CD4-positive, alpha-beta T cell (primary cell): ENCODE results near the gene PHF2. TPM values are rescaled to one million over a fixed set of nuclear protein-coding genes. Genes with fewer than 3 reads are reported as not detected.

Source experiments
- ATAC-seq: fragments of 200-7000 bp; cut with Tn5 transposase; one replicate; pipeline ENCODE4 v1.10.0; 2022; ENCODE audit warnings: mild to moderate bottlenecking; ENCODE audit not compliant: poor library complexity
- CTCF ChIA-PET: fragments of 350-600 bp; sonication (Branson Sonifier 250); formaldehyde crosslinking; loops from one replicate; lab custom pipeline; 2021; ENCODE audit warnings: antibody characterized with exemption, inconsistent platforms; lab: Charles Lee
- POLR2A ChIA-PET: fragments of 350-600 bp; sonication (Branson Sonifier 250); formaldehyde crosslinking; loops from one replicate; lab custom pipeline; 2021; ENCODE audit warnings: antibody characterized with exemption, inconsistent platforms; lab: Charles Lee
- DNase-seq, 14 experiments: peaks; one replicate each; pipeline ENCODE4 v3.0.0-alpha.2; 2013 to 2020; ENCODE audit warnings: mixed read lengths in 2 of 14
- H3K27ac ChIP-seq, 2 donors: one replicate each; pipeline versions ENCODE4 v1.5.1 to v1.7.0; 2013; ENCODE audit warnings: low read length in 2 of 2, low read depth in 1 of 2, mild to moderate bottlenecking in 1 of 2
- H3K27me3 ChIP-seq, 2 experiments: 1 replicate in 1 of 2; 2 replicates in 1 of 2; pipeline versions ENCODE4 v1.6.1 to v1.7.0; 2013; ENCODE audit warnings: low read length in 2 of 2, control low read depth in 1 of 2, mild to moderate bottlenecking in 1 of 2, moderate library complexity in 1 of 2; ENCODE audit not compliant: insufficient read depth in 2 of 2, control insufficient read depth in 1 of 2
- H3K36me3 ChIP-seq: one replicate; pipeline ENCODE4 v1.6.1; 2013; ENCODE audit warnings: low read length, control low read depth; ENCODE audit not compliant: insufficient read depth
- H3K4me1 ChIP-seq: one replicate; pipeline ENCODE4 v1.6.1; 2013; ENCODE audit warnings: low read length, control low read depth; ENCODE audit not compliant: insufficient read depth
- H3K4me3 ChIP-seq: one replicate; pipeline ENCODE4 v1.5.1; 2013; ENCODE audit warnings: mild to moderate bottlenecking, low read length, moderate library complexity
- H3K9me3 ChIP-seq, 2 experiments: 1 replicate in 1 of 2; 2 replicates in 1 of 2; pipeline versions ENCODE4 v1.6.1 to v1.7.0; 2013; ENCODE audit warnings: low read length in 2 of 2, mild to moderate bottlenecking in 2 of 2, control low read depth in 1 of 2, moderate library complexity in 1 of 2; ENCODE audit not compliant: control insufficient read depth in 1 of 2, insufficient read depth in 1 of 2
- H3K27ac Mint-ChIP-seq: one replicate; pipeline ENCODE4 v1.8.0; 2020; ENCODE audit warnings: mixed read lengths
- H3K27me3 Mint-ChIP-seq: one replicate; pipeline ENCODE4 v1.8.0; 2021; ENCODE audit warnings: mixed read lengths
- H3K36me3 Mint-ChIP-seq: one replicate; pipeline ENCODE4 v1.8.0; 2021; ENCODE audit warnings: low read depth, mixed read lengths
- H3K4me1 Mint-ChIP-seq: one replicate; pipeline ENCODE4 v1.8.0; 2021; ENCODE audit warnings: low read depth, mixed read lengths
- H3K4me3 Mint-ChIP-seq: one replicate; pipeline ENCODE4 v1.8.0; 2020; ENCODE audit warnings: mild to moderate bottlenecking, mixed read lengths
- H3K9me3 Mint-ChIP-seq: one replicate; pipeline ENCODE4 v1.8.0; 2020; ENCODE audit warnings: mixed read lengths
- intact Hi-C, 2 experiments: fragments of 100-400 bp; cut with DNase I in 1 of 2; cut with micrococcal nuclease in 1 of 2; formaldehyde crosslinking; loops; one replicate each; pipeline versions ENCODE4 v1.15.1 to v1.9.0; 2023 to 2025; cut with DNase I, micrococcal nuclease
- total RNA-seq, 174 experiments: library from RNA in 2 of 174; stranded (reverse) in 2 of 174; gene quantifications; one replicate each; pipeline ENCODE4 v1.2.3 and lab custom pipeline; 2021 to 2026
- TF ChIP-seq, protein P1 (sequence below): fragments of 200-600 bp; IDR thresholded peaks from one replicate; pipeline ENCODE4 v1.8.0; 2022; ENCODE audit warnings: antibody characterized with exemption, mild to moderate bottlenecking

The PHF2 gene
- total RNA-seq, 2 experiments from 2014 or later = 27.3 to 28.8 TPM

- TF ChIP-seq, protein P1, sequence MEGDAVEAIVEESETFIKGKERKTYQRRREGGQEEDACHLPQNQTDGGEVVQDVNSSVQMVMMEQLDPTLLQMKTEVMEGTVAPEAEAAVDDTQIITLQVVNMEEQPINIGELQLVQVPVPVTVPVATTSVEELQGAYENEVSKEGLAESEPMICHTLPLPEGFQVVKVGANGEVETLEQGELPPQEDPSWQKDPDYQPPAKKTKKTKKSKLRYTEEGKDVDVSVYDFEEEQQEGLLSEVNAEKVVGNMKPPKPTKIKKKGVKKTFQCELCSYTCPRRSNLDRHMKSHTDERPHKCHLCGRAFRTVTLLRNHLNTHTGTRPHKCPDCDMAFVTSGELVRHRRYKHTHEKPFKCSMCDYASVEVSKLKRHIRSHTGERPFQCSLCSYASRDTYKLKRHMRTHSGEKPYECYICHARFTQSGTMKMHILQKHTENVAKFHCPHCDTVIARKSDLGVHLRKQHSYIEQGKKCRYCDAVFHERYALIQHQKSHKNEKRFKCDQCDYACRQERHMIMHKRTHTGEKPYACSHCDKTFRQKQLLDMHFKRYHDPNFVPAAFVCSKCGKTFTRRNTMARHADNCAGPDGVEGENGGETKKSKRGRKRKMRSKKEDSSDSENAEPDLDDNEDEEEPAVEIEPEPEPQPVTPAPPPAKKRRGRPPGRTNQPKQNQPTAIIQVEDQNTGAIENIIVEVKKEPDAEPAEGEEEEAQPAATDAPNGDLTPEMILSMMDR = no peak
- intact Hi-C loops = no loop called here
- H3K36me3 Mint-ChIP-seq = peaks cover 55% of the 10 kb centered on the region
- ATAC-seq = no peak
- ChIA-PET CTCF (no interaction called here), POLR2A (no interaction called here)
- H3K27ac Mint-ChIP-seq = no peak overlapping the region
- H3K4me1 ChIP-seq = peaks cover 13% of the 10 kb centered on the region
- H3K4me3 ChIP-seq = no peak overlapping the region
- no peaks in the 10 kb centered on the region for H3K27me3 ChIP-seq
- H3K9me3 ChIP-seq = peaks cover 22 to 26% of the 10 kb centered on the region in 2 experiments
- DNase-seq = no peak
- no peak overlapping the region for H3K27ac ChIP-seq
- peaks cover 23% of the 10 kb centered on the region for H3K9me3 Mint-ChIP-seq
- H3K4me3 Mint-ChIP-seq = no peak overlapping the region
- H3K36me3 ChIP-seq = no peaks in the 10 kb centered on the region
- H3K27me3 Mint-ChIP-seq = no peaks in the 10 kb centered on the region
- peaks cover 38% of the 10 kb centered on the region for H3K4me1 Mint-ChIP-seq
These were observed 33.8 kb downstream of the PHF2 start for GRCh38 chr9:93610206-93610605.

GRCh38 chr9:93612052-93612795, 35.8 kb downstream of the PHF2 start:
- TF ChIP-seq, protein P1 = no peak
- peaks cover 37% of the 10 kb centered on the region for H3K36me3 Mint-ChIP-seq
- peaks cover 23% of the 10 kb centered on the region for H3K4me1 ChIP-seq
- no peak overlapping the region for H3K4me3 ChIP-seq
- POLR2A ChIA-PET = no interaction called here
- no peak overlapping the region for H3K27ac ChIP-seq
- DNase-seq (no peak), ATAC-seq (no peak)
- H3K4me1 Mint-ChIP-seq = peaks cover 28% of the 10 kb centered on the region
- CTCF ChIA-PET = no interaction called here
- H3K36me3 ChIP-seq = no peaks in the 10 kb centered on the region
- no peak overlapping the region for H3K27ac Mint-ChIP-seq
- peaks cover 18 to 22% of the 10 kb centered on the region in 2 experiments for H3K9me3 ChIP-seq
- peaks cover 14% of the 10 kb centered on the region for H3K9me3 Mint-ChIP-seq
- no peaks in the 10 kb centered on the region for H3K27me3 Mint-ChIP-seq
- no peak overlapping the region for H3K4me3 Mint-ChIP-seq
- intact Hi-C loops = no loop called here
- no peaks in the 10 kb centered on the region for H3K27me3 ChIP-seq

- peaks cover 34% of the 10 kb centered on the region for H3K36me3 Mint-ChIP-seq
- peaks cover 24% of the 10 kb centered on the region for H3K4me1 ChIP-seq
- POLR2A ChIA-PET = no interaction called here
- H3K4me3 Mint-ChIP-seq = no peak overlapping the region
- H3K27ac ChIP-seq = no peak overlapping the region
- no peak overlapping the region for H3K4me3 ChIP-seq
- peaks cover 16 to 22% of the 10 kb centered on the region in 2 experiments for H3K9me3 ChIP-seq
- TF ChIP-seq, protein P1 = no peak
- CTCF ChIA-PET = no interaction called here
- H3K27me3 Mint-ChIP-seq = no peaks in the 10 kb centered on the region
- H3K36me3 ChIP-seq = no peaks in the 10 kb centered on the region
- H3K4me1 Mint-ChIP-seq = peaks cover 32% of the 10 kb centered on the region
- H3K27ac Mint-ChIP-seq = no peak overlapping the region
- intact Hi-C loops = no loop called here
- DNase-seq (peak in 1 of 14 experiments; percentile 8), ATAC-seq (no peak)
- H3K9me3 Mint-ChIP-seq = peaks cover 13% of the 10 kb centered on the region
- no peaks in the 10 kb centered on the region for H3K27me3 ChIP-seq
These were observed 36.4 kb downstream of the PHF2 start for GRCh38 chr9:93612796-93613154.
